ENCODE measurements around the gene PSME1. TPM values are rescaled to one million over a fixed set of nuclear protein-coding genes. Genes with fewer than 3 reads are reported as not detected.

PSME1 gene
- total RNA-seq, 2 donors from 2014 or later: 68.6 to 108 TPM

DNA sequence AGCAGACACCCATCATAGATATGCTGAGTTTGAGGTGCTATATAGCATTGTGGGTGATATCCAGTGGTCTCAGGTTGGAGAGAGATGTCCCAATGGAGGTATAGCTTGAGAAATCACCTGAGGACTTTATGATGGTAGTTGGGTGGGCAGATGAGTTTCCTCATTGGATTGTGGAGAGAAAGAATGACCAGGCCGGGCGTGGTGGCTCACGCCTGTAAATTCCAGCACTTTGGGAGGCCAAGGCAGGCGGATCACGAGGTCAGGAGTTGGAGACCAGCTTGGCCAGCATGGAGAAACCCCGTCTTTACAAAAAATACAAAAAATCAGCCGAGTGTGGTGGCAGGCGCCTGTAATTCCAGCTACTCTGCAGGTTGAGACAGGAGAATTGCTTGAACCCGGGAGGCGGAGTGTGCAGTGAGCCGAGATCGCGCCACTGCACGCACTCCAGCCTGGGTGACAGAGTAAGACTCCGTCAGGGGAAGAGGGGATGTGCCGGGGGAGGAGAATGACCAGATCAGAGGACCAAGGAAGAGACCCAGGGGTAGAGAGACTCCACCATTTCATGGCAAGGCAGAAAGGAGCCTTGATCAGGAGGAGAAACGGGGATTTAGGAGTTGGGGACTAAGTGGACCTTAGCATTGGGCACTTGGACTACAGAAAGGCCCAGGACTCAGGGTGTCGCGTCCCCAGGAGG is 42.6 kb upstream of the PSME1 start:
- Mint-ChIP-seq H3K27me3 (ENCODE audit: insufficient read depth) (peaks cover 13% of the 10 kb centered on the region), H3K36me3 (ENCODE audit: low read depth) (peaks cover 11% of the 10 kb centered on the region), H3K27ac (peak overlapping the region; percentile 92), H3K4me3 (peak overlapping the region; percentile 90), H3K4me1 (peaks cover 32% of the 10 kb centered on the region), H3K9me3 (no peaks in the 10 kb centered on the region)
- WGBS, 2 experiments (ENCODE audit: insufficient coverage in 1 of 2, insufficient read length in 1 of 2): 84 to 85% methylated on average over 14 to 19 of the region's 19 CpGs
- Histone ChIP-seq H3K4me3 (ENCODE audit: low read length) (no peak overlapping the region), H3K9ac (ENCODE audit: extremely low read depth, low read length, poor library complexity, severe bottlenecking) (no peak overlapping the region), H3K27me3 (ENCODE audit: control insufficient read depth, insufficient read depth, low read length, poor library complexity, severe bottlenecking) (no peaks in the 10 kb centered on the region), H3K4me1 (ENCODE audit: control insufficient read depth, insufficient read depth, low read length) (no peaks in the 10 kb centered on the region), H3K36me3 (ENCODE audit: control insufficient read depth, insufficient read depth, low read length) (no peaks in the 10 kb centered on the region), H3K9me3 (ENCODE audit: control insufficient read depth, low read length) (no peaks in the 10 kb centered on the region), H3K27ac (ENCODE audit: low read depth, low read length) (no peak overlapping the region)
- TF ChIP-seq CTCF (conservative IDR thresholded peaks at IDR 0.05): no peak
- no peak for DNase-seq

DNA sequence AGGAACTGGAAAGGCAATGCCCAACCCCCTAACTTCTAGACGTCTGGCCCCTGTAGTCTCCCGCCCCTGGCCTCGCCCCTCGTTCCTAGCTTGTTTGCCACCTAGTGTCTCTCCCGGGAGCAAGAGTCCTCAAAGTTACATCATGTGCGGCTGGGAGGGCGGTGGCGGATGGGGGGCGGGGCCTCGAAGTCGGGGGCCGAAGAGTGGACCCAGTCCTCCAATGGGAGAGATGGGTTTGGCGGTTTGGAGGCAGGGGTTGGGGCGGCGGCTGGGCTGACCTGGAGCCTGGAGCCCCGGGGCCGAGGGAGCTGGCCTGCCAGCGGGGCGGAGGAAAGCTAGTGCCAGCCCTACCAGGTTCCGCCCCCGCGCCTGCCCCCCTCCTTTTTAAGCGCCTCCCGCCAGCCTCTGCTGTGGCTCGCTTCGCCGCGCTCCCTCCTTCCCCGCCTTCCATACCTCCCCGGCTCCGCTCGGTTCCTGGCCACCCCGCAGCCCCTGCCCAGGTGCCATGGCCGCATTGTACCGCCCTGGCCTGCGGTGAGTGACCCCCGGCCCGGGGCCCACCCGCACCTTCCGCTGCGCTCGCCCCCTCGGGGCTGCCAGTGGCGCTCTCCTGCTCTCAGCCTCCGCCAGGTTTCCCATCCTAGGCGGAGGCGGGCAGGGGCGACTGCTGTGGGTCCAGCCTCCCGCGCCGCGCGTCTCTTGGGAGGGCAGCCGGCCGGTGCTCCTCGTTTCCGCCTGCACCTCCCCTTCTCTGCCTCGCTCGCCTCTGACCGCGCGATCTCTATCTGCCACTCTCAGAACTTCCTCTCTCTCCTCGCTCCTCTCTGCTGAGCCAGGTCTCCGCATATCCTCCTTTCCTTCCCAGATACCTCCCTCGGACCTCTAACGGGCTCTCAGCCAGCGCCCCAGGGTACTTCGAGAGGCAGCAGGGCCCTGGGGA is 41.8 kb upstream of the PSME1 start, which contains the start of gene PCK2:
PCK2 (plus strand) TSS at position 411 of the 940 bp plus-strand sequence; CDS start at position 506, 95 bp downstream.
- TF ChIP-seq CTCF (conservative IDR thresholded peaks at IDR 0.05): peak; percentile 27
- no peaks in the 10 kb centered on the region for H3K27me3 ChIP-seq (ENCODE audit: control insufficient read depth, insufficient read depth, low read length, poor library complexity, severe bottlenecking)
- peak within 1 kb of the TSS; percentile 87 for H3K4me3 ChIP-seq (ENCODE audit: low read length)
- H3K9me3 Mint-ChIP-seq: no peaks in the 10 kb centered on the region
- WGBS, 2 experiments (ENCODE audit: insufficient coverage in 1 of 2, insufficient read length in 1 of 2): 1 to 2% methylated on average over 34 to 68 of the region's 68 CpGs
- peaks cover 11% of the 10 kb centered on the region for H3K36me3 Mint-ChIP-seq (ENCODE audit: low read depth)
- H3K36me3 ChIP-seq (ENCODE audit: control insufficient read depth, insufficient read depth, low read length): no peaks in the 10 kb centered on the region
- H3K27ac Mint-ChIP-seq: peak within 1 kb of the TSS; percentile 93
- H3K27ac ChIP-seq (ENCODE audit: low read depth, low read length): peak within 1 kb of the TSS; percentile 29
- H3K9ac ChIP-seq (ENCODE audit: extremely low read depth, low read length, poor library complexity, severe bottlenecking): peak within 1 kb of the TSS; percentile 78
- peak; percentile 99 for DNase-seq
- peak within 1 kb of the TSS; percentile 90 for H3K4me3 Mint-ChIP-seq
- H3K4me1 ChIP-seq (ENCODE audit: control insufficient read depth, insufficient read depth, low read length): no peaks in the 10 kb centered on the region
- peaks cover 32% of the 10 kb centered on the region for H3K4me1 Mint-ChIP-seq
- peaks cover 13% of the 10 kb centered on the region for H3K27me3 Mint-ChIP-seq (ENCODE audit: insufficient read depth)
- no peaks in the 10 kb centered on the region for H3K9me3 ChIP-seq (ENCODE audit: control insufficient read depth, low read length)

- no peaks in the 10 kb centered on the region for H3K4me1 ChIP-seq (ENCODE audit: control insufficient read depth, insufficient read depth, low read length)
- H3K4me3 ChIP-seq (ENCODE audit: low read length): peak overlapping the region; percentile 87
- H3K27me3 Mint-ChIP-seq (ENCODE audit: insufficient read depth): peaks cover 13% of the 10 kb centered on the region
- no peaks in the 10 kb centered on the region for H3K9me3 ChIP-seq (ENCODE audit: control insufficient read depth, low read length)
- H3K27ac ChIP-seq (ENCODE audit: low read depth, low read length): no peak overlapping the region
- H3K9ac ChIP-seq (ENCODE audit: extremely low read depth, low read length, poor library complexity, severe bottlenecking): peak overlapping the region; percentile 78
- H3K27ac Mint-ChIP-seq: peak overlapping the region; percentile 93
- no peaks in the 10 kb centered on the region for H3K9me3 Mint-ChIP-seq
- 17 to 29% methylated on average over 2 to 14 of the region's 14 CpGs for WGBS, 2 experiments (ENCODE audit: insufficient coverage in 1 of 2, insufficient read length in 1 of 2)
- no peaks in the 10 kb centered on the region for H3K27me3 ChIP-seq (ENCODE audit: control insufficient read depth, insufficient read depth, low read length, poor library complexity, severe bottlenecking)
- H3K36me3 Mint-ChIP-seq (ENCODE audit: low read depth): peaks cover 16% of the 10 kb centered on the region
- peaks cover 29% of the 10 kb centered on the region for H3K4me1 Mint-ChIP-seq
- peak overlapping the region; percentile 90 for H3K4me3 Mint-ChIP-seq
- no peak for DNase-seq
- TF ChIP-seq CTCF (conservative IDR thresholded peaks at IDR 0.05): no peak
- H3K36me3 ChIP-seq (ENCODE audit: control insufficient read depth, insufficient read depth, low read length): no peaks in the 10 kb centered on the region
These were observed 41.1 kb upstream of the PSME1 start for GRCh38 chr14:24094841-24095270.

Data from endodermal cell (in vitro differentiated cells).